Karpas-422 (cell line): Measurements from ENCODE around the gene SEPSECS. TPM values are rescaled to one million over a fixed set of nuclear protein-coding genes. Genes with fewer than 3 reads are reported as not detected.
A peak's percentile ranks its signal among the peaks of the same experiment; 100 is the strongest.

Experiments used
- DNase-seq: peaks from one replicate; pipeline ENCODE4 v3.0.0-alpha.2; 2015
- H2AFZ ChIP-seq: fragments of 200-600 bp; sonication (generic); 2 replicates; pipeline ENCODE4 v1.6.1; 2014; ENCODE audit warnings: antibody characterized with exemption, low read length, mixed read lengths
- H3K27ac ChIP-seq: fragments of 200-600 bp; sonication (generic); 2 replicates; pipeline ENCODE4 v1.5.1; 2014; ENCODE audit warnings: mild to moderate bottlenecking, low read length, moderate library complexity
- H3K27me3 ChIP-seq: fragments of 200-600 bp; sonication (generic); 2 replicates; pipeline ENCODE4 v1.6.1; 2014; ENCODE audit warnings: low read length, mixed read lengths
- H3K36me3 ChIP-seq: fragments of 200-600 bp; sonication (generic); 2 replicates; pipeline ENCODE4 v1.6.1; 2014; ENCODE audit warnings: low read length, mixed read lengths; ENCODE audit not compliant: insufficient read depth
- H3K4me1 ChIP-seq: fragments of 200-600 bp; sonication (generic); 2 replicates; pipeline ENCODE4 v1.6.1; 2014; ENCODE audit warnings: mild to moderate bottlenecking, low read length, mixed read lengths
- H3K4me2 ChIP-seq: fragments of 200-600 bp; sonication (generic); 2 replicates; pipeline ENCODE4 v1.6.1; 2014; ENCODE audit warnings: low read length, low read depth, mild to moderate bottlenecking; ENCODE audit not compliant: poor library complexity, severe bottlenecking
- H3K4me3 ChIP-seq: fragments of 200-600 bp; sonication (generic); 2 replicates; pipeline ENCODE4 v1.5.1; 2014; ENCODE audit warnings: mild to moderate bottlenecking, antibody characterized with exemption, low read length, mixed read lengths
- H3K79me2 ChIP-seq: fragments of 200-600 bp; sonication (generic); 2 replicates; pipeline ENCODE4 v1.6.1; 2014; ENCODE audit warnings: mild to moderate bottlenecking, low read length, mixed read lengths
- H3K9ac ChIP-seq: fragments of 200-600 bp; sonication (generic); 2 replicates; pipeline ENCODE4 v1.6.0; 2014; ENCODE audit warnings: low read length
- H3K9me2 ChIP-seq: fragments of 200-600 bp; sonication (generic), shearing (Covaris generic); replicated peaks from 2 replicates; pipeline ENCODE4 v1.6.0; 2014; ENCODE audit warnings: mild to moderate bottlenecking, low read length, moderate library complexity; ENCODE audit not compliant: insufficient read depth
- H3K9me3 ChIP-seq: fragments of 300-700, 200-600 bp; sonication (generic); 2 replicates; pipeline ENCODE4 v1.6.1; 2014; ENCODE audit warnings: low read length, mixed read lengths
- H4K20me1 ChIP-seq: fragments of 200-600 bp; sonication (generic); 2 replicates; pipeline ENCODE4 v1.6.1; 2014; ENCODE audit warnings: mild to moderate bottlenecking, antibody characterized with exemption, low read length, low read depth; ENCODE audit not compliant: insufficient read depth
- total RNA-seq: library from RNA; depleted of rRNA; stranded (reverse); fragments of >200 nt; shearing (Covaris generic); gene quantifications from 2 replicates; pipeline ENCODE4 v1.2.3, GENCODE V29; 2014; ENCODE audit warnings: low replicate concordance

The SEPSECS gene
- total RNA-seq, 1 experiment from 2014 or later, result 11.1 TPM

DNA sequence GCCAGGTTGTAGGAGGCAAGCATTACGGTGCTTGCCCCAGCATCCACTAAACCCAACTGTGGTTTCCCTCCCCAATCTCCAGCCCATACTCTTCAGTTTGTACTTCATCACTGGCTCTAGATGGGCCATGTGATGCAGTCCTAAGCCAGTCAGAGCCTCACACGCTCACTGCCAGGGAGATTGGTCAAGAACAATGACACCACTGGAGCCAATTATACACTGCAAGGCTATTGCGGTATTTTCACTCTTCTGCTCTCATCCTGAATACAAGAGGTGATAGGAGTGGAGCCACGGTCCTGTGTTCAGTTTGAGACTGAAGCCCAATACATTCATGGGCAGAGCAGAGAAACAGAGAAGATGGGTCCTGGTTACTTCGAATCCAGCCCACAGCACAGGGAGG is 58.4 kb downstream of the SEPSECS start:
- H4K20me1 ChIP-seq, result no peaks in the 10 kb centered on the region
- DNase-seq, result no peak
- H3K27me3 ChIP-seq, result no peaks in the 10 kb centered on the region
- no peak overlapping the region for H3K4me2 ChIP-seq
- no peaks in the 10 kb centered on the region for H3K9me2 ChIP-seq
- no peaks in the 10 kb centered on the region for H3K36me3 ChIP-seq
- no peak overlapping the region for H3K4me3 ChIP-seq
- H3K9me3 ChIP-seq, result no peaks in the 10 kb centered on the region
- H3K9ac ChIP-seq, result no peak overlapping the region
- H3K79me2 ChIP-seq, result no peaks in the 10 kb centered on the region
- H3K27ac ChIP-seq, result no peak overlapping the region
- H2AFZ ChIP-seq, result no peak overlapping the region
- H3K4me1 ChIP-seq, result peaks cover 5% of the 10 kb centered on the region

DNA sequence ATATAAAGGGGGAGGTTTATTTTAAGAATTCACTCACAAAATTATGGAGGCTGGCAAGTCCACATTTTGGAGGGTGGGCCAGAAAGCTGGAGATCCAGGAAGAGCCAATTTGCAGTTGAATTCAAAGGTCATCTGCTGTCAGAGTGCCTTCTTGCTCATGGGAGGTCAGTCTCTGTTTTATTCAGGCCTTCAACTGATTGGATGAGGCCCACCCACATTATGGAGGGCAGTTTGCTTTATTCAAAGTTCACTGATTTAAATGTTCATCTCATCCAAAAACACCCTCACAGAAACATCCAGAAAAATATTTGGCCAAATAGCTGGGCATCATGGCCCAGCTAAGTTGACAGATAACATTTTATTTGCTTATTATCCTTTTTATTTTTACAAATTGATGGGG is 59.5 kb downstream of the SEPSECS start:
- no peak overlapping the region for H3K27ac ChIP-seq

DNA sequence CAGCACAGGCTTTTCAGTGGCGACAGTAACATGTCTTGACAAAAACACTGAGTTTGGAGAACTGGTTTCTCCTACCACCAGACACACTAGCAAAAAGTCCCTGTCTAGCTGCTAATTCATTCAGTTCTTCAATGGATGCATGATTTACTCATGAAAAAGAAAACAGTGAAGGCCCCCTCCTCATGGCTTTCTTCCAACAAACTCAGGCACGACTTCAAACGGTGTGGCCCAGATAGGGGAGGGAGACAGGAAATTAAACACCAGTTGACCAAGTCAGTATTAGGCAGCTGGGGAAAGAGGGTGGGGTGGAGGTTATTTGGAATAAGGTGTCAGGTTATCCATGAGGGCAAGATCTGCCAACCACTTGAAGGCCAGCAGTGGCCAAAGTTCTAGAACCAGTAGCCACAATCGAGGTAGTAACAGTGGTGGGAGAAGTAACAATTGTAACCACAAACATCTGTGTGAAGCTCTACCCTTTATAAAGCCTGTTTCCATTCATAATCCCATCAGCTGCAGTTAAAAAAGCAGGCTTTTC is 60.2 kb downstream of the SEPSECS start:
- Histone ChIP-seq H3K9ac (no peak overlapping the region), H2AFZ (no peak overlapping the region), H3K4me1 (peaks cover 5% of the 10 kb centered on the region), H3K4me2 (no peak overlapping the region), H3K4me3 (no peak overlapping the region), H4K20me1 (no peaks in the 10 kb centered on the region), H3K9me3 (no peaks in the 10 kb centered on the region), H3K27ac (no peak overlapping the region), H3K36me3 (no peaks in the 10 kb centered on the region), H3K79me2 (no peaks in the 10 kb centered on the region), H3K9me2 (no peaks in the 10 kb centered on the region), H3K27me3 (no peaks in the 10 kb centered on the region)
- DNase-seq, result no peak

More for the DNA sequence above, 59.5 kb downstream of the SEPSECS start:
- Histone ChIP-seq H3K36me3 (no peaks in the 10 kb centered on the region), H3K9me2 (no peaks in the 10 kb centered on the region), H3K27me3 (no peaks in the 10 kb centered on the region), H3K4me3 (no peak overlapping the region), H3K9me3 (no peaks in the 10 kb centered on the region), H2AFZ (no peak overlapping the region), H3K79me2 (no peaks in the 10 kb centered on the region), H4K20me1 (no peaks in the 10 kb centered on the region), H3K4me1 (peaks cover 5% of the 10 kb centered on the region), H3K4me2 (no peak overlapping the region), H3K9ac (no peak overlapping the region)
- no peak for DNase-seq

DNA sequence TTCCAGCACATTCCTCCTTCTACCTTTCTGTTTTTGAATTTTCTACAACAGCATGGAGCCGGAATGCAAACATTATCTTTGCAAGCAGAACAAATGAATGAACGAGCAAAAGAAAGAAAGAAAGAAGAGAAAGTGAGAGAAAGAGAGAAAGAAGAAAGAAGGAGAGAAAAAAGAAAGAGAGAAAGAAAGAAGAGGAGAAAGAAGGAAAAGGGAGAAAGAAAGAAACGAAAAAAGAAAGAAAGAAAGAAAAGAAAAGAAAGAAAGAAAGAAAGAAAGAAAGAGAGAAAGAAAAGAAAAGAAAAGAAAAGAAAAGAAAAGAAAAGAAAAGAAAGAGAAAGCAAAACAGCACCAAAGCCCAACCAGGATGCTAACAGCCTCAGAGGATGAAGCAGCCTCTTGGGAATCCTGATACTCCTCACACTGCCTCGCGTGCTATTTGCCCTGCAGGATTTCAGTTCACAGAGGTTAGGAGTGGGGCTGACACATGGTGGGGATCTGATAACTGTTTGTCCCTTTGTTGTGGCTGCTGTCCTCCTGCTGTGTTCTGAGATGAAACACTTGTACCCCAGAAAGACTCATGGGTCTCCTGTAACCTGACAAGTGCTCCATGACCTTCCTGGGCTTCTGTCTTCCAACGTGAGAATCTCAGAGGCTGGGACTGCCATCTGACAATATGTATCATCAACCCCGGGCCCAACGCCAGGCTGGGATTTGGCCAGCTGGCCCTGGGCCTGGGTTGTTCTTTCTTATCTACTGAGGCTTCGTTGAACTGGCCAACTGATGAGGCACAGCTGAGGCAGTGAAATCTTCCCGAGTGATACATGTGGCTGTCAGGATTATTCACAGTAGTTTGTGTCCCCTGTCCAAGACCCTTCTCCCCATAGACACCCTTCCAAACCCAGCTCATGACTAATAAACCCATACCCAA is 61.0 kb downstream of the SEPSECS start:
- Histone ChIP-seq H3K79me2 (no peaks in the 10 kb centered on the region), H3K4me3 (no peak overlapping the region), H2AFZ (no peak overlapping the region), H4K20me1 (no peaks in the 10 kb centered on the region), H3K4me2 (peak overlapping the region; percentile 35), H3K27ac (no peak overlapping the region), H3K9ac (no peak overlapping the region), H3K36me3 (no peaks in the 10 kb centered on the region), H3K9me3 (no peaks in the 10 kb centered on the region), H3K27me3 (no peaks in the 10 kb centered on the region), H3K9me2 (no peaks in the 10 kb centered on the region), H3K4me1 (peaks cover 5% of the 10 kb centered on the region)
- DNase-seq, result no peak

DNA sequence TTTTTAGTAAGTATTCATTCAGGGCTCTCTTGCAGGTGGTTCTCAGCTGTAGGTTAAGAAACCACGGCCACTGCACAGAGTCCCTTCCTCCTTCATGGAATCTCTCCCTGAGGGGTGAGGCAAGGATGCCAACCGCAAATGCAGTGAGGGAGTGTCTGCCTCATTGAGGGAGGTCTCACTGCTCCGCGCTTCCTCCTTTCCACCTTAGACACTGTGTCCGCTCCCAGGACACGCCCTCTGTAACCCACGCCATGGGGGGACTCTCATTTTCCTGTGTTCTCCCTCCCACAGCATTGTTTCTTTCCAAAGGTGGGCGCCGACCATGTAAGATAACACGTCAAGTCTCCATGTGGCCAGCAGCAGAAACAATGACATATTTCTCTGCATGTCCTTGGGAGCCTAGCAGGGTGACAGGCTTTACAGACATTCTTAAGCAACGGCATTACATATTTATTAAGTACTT is 63.2 kb downstream of the SEPSECS start:
- H2AFZ ChIP-seq, result no peak overlapping the region
- H3K4me2 ChIP-seq, result no peak overlapping the region
- no peaks in the 10 kb centered on the region for H3K9me3 ChIP-seq
- no peaks in the 10 kb centered on the region for H3K27me3 ChIP-seq
- peaks cover 5% of the 10 kb centered on the region for H3K4me1 ChIP-seq
- no peaks in the 10 kb centered on the region for H3K36me3 ChIP-seq
- H3K4me3 ChIP-seq, result no peak overlapping the region
- no peak overlapping the region for H3K27ac ChIP-seq
- H3K79me2 ChIP-seq, result no peaks in the 10 kb centered on the region
- DNase-seq, result no peak
- no peaks in the 10 kb centered on the region for H3K9me2 ChIP-seq
- no peaks in the 10 kb centered on the region for H4K20me1 ChIP-seq
- H3K9ac ChIP-seq, result no peak overlapping the region

DNA sequence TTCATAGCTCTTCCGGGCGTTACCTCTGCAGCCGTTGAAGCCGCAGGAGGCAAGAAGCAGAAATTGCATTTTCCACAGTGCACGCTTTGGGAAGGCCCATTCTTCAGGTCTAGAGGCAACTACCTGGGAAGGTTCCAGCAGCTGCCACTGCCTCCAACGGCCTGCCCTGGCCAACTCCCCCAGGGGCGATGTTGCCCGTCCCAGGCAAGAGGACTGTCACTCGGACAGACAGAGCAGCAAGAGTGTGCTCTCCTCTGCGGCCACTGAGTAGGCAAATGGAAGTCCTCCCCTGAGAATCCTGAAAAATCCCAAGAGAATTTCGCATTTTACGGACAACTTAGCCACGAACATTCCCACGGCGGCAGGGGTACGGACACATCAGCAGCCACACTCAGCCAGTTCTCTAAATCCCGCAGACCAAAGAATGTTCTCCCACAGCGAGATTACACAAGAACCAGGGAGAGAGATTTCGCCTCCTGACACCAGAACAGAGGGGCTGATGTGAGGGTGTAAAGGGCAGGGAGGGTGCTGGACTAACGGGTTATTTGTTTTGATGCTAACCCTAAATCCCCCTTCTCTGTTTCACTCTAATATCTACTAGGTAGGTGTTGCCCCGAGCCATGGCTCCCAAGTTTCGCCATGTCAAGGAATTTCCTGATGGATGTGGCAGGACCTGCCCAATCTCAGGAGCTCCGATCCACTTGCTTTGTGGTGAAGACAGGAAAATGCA is 63.8 kb downstream of the SEPSECS start:
- H2AFZ ChIP-seq, result no peak overlapping the region
- H3K79me2 ChIP-seq, result no peaks in the 10 kb centered on the region
- H3K9me3 ChIP-seq, result no peaks in the 10 kb centered on the region
- H3K4me3 ChIP-seq, result no peak overlapping the region
- no peak overlapping the region for H3K4me2 ChIP-seq
- peaks cover 5% of the 10 kb centered on the region for H3K4me1 ChIP-seq
- no peaks in the 10 kb centered on the region for H3K27me3 ChIP-seq
- no peaks in the 10 kb centered on the region for H3K36me3 ChIP-seq
- DNase-seq, result no peak
- H3K9me2 ChIP-seq, result no peaks in the 10 kb centered on the region
- H3K27ac ChIP-seq, result no peak overlapping the region
- no peak overlapping the region for H3K9ac ChIP-seq
- no peaks in the 10 kb centered on the region for H4K20me1 ChIP-seq

DNA sequence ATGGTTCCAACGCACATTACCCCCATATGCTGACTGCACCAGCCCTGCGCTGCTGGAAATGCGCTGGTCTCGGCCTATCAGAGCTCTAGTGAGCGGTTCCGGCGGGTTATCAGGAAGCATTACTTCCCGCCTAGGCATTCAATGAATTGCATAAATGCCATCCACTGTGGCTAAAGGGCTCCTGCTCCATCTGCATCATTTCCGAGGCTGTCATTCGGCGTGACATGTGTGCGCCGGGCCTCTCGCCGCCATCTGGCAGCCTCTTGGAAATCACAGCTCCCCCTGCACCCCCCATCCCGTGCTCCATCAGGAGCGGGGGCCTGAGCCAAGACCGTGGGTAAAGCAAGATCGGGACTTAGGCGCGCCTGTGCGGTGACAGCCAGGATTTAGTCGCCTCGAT is 64.4 kb downstream of the SEPSECS start:
- no peak overlapping the region for H3K9ac ChIP-seq
- H2AFZ ChIP-seq, result no peak overlapping the region
- H3K27ac ChIP-seq, result no peak overlapping the region
- H3K27me3 ChIP-seq, result no peaks in the 10 kb centered on the region
- H3K9me2 ChIP-seq, result no peaks in the 10 kb centered on the region
- H3K4me2 ChIP-seq, result no peak overlapping the region
- no peaks in the 10 kb centered on the region for H3K79me2 ChIP-seq
- no peaks in the 10 kb centered on the region for H3K9me3 ChIP-seq
- no peaks in the 10 kb centered on the region for H3K36me3 ChIP-seq
- H4K20me1 ChIP-seq, result no peaks in the 10 kb centered on the region
- H3K4me3 ChIP-seq, result no peak overlapping the region
- no peak for DNase-seq
- peaks cover 5% of the 10 kb centered on the region for H3K4me1 ChIP-seq

DNA sequence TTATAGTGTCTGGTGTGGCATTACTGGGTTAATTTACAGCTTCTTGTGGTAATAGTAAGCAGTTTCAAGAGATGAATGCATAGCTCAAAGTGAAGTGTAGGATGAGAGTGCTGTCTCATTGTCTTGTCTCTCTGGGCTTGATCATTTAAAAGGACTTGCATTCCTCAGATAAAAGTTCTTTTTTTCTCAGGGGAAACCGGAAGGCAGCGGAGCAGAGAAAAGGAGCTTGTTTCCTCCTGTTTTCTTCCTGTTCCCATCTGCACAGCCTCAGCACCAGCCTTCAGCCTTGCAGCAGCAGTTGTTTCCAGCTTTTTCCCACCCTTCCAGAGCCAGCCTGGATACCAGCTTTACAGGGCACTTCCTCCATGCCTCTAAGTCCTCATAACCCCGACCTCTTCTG is 68.1 kb downstream of the SEPSECS start:
- no peaks in the 10 kb centered on the region for H3K36me3 ChIP-seq
- H3K27ac ChIP-seq, result no peak overlapping the region
- H3K4me1 ChIP-seq, result no peaks in the 10 kb centered on the region
- no peaks in the 10 kb centered on the region for H4K20me1 ChIP-seq
- H3K9me3 ChIP-seq, result no peaks in the 10 kb centered on the region
- no peaks in the 10 kb centered on the region for H3K27me3 ChIP-seq
- no peaks in the 10 kb centered on the region for H3K79me2 ChIP-seq
- no peak overlapping the region for H3K9ac ChIP-seq
- H2AFZ ChIP-seq, result no peak overlapping the region
- no peaks in the 10 kb centered on the region for H3K9me2 ChIP-seq
- no peak overlapping the region for H3K4me2 ChIP-seq
- H3K4me3 ChIP-seq, result no peak overlapping the region
- DNase-seq, result no peak
